DMS 273 (cell line): ENCODE data around the gene CCDC196.
A peak's percentile ranks its signal among the peaks of the same experiment; 100 is the strongest.

Experiments used
- DNase-seq: peaks from one replicate; lab custom pipeline; 2025; ENCODE audit not compliant: unreplicated experiment; lab: John Stamatoyannopoulos, UW

Gene CCDC196

GRCh38 chr14:66485910-66486421, at the start of gene CCDC196:
TSS of gene CCDC196 (plus strand) at chr14:66486371. CDS start at chr14:66486503, 132 bp downstream.
- DNase-seq, result no peak

GRCh38 chr14:66440801-66441200, 45.4 kb upstream of the CCDC196 start:
- no peak for DNase-seq

GRCh38 chr14:66442953-66443571, 43.1 kb upstream of the CCDC196 start:
- DNase-seq, result no peak

GRCh38 chr14:66443785-66444184, 42.4 kb upstream of the CCDC196 start:
- DNase-seq, result no peak

- DNase-seq, result peak; percentile 17
Measured at GRCh38 chr14:66444271-66444927, 41.8 kb upstream of the CCDC196 start.

GRCh38 chr14:66445936-66446335, 40.2 kb upstream of the CCDC196 start:
- peak; percentile 38 for DNase-seq

GRCh38 chr14:66453469-66453868, 32.7 kb upstream of the CCDC196 start:
- DNase-seq, result no peak

GRCh38 chr14:66459603-66460002, 26.6 kb upstream of the CCDC196 start:
- no peak for DNase-seq

- DNase-seq, result no peak
Measured at GRCh38 chr14:66464261-66464660, 21.9 kb upstream of the CCDC196 start.

- no peak for DNase-seq
Measured at GRCh38 chr14:66468778-66469367, 17.3 kb upstream of the CCDC196 start.

GRCh38 chr14:66471584-66471983, 14.6 kb upstream of the CCDC196 start:
- DNase-seq, result no peak

- DNase-seq, result no peak
Measured at GRCh38 chr14:66472251-66472650, 13.9 kb upstream of the CCDC196 start.

GRCh38 chr14:66473223-66473622, 12.9 kb upstream of the CCDC196 start:
- DNase-seq, result no peak

GRCh38 chr14:66476964-66477363, 9.2 kb upstream of the CCDC196 start:
- DNase-seq, result peak; percentile 57

- no peak for DNase-seq
Measured at GRCh38 chr14:66477567-66477966, 8.6 kb upstream of the CCDC196 start.

- DNase-seq, result no peak
Measured at GRCh38 chr14:66482873-66483272, 3.3 kb upstream of the CCDC196 start.

- no peak for DNase-seq
Measured at GRCh38 chr14:66483322-66483721, 2.8 kb upstream of the CCDC196 start.

GRCh38 chr14:66485029-66485428, 1.1 kb upstream of the CCDC196 start:
- DNase-seq, result no peak

GRCh38 chr14:66487164-66487563, 993 bp downstream of the CCDC196 start:
- no peak for DNase-seq

GRCh38 chr14:66490143-66491111, 4.3 kb downstream of the CCDC196 start:
- no peak for DNase-seq

- no peak for DNase-seq
Measured at GRCh38 chr14:66493750-66494149, 7.6 kb downstream of the CCDC196 start.
